Memory B cell (primary cell): ENCODE results near the gene GALNT2.

Source experiments
- ATAC-seq: fragments of 150-1000 bp; cut with Tn5 transposase; 2 replicates; pipeline ENCODE4 v1.10.0; 2021; ENCODE audit warnings: low read depth, mild to moderate bottlenecking, moderate library complexity
- DNase-seq, 2 donors: peaks; one replicate each; pipeline ENCODE4 v3.0.0; 2022; ENCODE audit warnings: low spot score in 2 of 2
- H3K27ac Mint-ChIP-seq: one replicate; pipeline ENCODE4 v1.8.0; 2022; ENCODE audit warnings: mild to moderate bottlenecking, moderate library complexity, mixed read lengths
- H3K27me3 Mint-ChIP-seq: one replicate; pipeline ENCODE4 v1.8.0; 2022; ENCODE audit warnings: mixed read lengths
- H3K36me3 Mint-ChIP-seq: one replicate; pipeline ENCODE4 v1.8.0; 2022; ENCODE audit warnings: mild to moderate bottlenecking, mixed read lengths
- H3K4me1 Mint-ChIP-seq: one replicate; pipeline ENCODE4 v1.8.0; 2022; ENCODE audit warnings: mixed read lengths
- H3K4me3 Mint-ChIP-seq: one replicate; pipeline ENCODE4 v1.8.0; 2022; ENCODE audit warnings: mild to moderate bottlenecking, moderate library complexity, mixed read lengths
- H3K9me3 Mint-ChIP-seq: one replicate; pipeline ENCODE4 v1.8.0; 2022; ENCODE audit warnings: mixed read lengths

Gene GALNT2

GRCh38 chr1:230206207-230206606 lies 139.2 kb downstream of the GALNT2 start:
- no peak for DNase-seq
- Mint-ChIP-seq H3K9me3 (no peaks in the 10 kb centered on the region), H3K27me3 (no peaks in the 10 kb centered on the region), H3K4me3 (no peak overlapping the region), H3K4me1 (peaks cover 29% of the 10 kb centered on the region), H3K27ac (peak overlapping the region; percentile 31), H3K36me3 (peaks cover 16% of the 10 kb centered on the region)
- no peak for ATAC-seq

DNA sequence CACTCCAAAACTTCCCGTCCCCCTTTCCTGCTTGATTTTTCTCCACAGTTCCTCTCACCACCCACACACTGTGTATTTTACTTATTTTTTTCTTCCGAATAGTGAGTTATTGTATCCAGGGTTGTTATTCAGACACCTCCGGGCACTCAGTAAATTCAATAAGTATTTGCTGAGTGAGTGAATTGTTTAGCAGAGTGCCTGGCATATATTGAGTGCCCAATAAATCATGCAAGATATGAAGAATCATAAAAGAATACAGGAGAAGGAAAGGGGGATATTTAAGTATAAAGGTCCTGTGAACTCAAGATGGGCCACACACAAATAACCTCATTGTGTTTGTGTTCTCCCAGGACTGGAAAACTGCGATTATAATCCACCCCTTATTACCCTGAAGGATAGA lies 139.9 kb downstream of the GALNT2 start:
- no peak for DNase-seq
- Mint-ChIP-seq H3K4me3 (no peak overlapping the region), H3K9me3 (no peaks in the 10 kb centered on the region), H3K36me3 (peaks cover 16% of the 10 kb centered on the region), H3K27ac (no peak overlapping the region), H3K4me1 (peaks cover 36% of the 10 kb centered on the region), H3K27me3 (no peaks in the 10 kb centered on the region)
- ATAC-seq = no peak

DNA sequence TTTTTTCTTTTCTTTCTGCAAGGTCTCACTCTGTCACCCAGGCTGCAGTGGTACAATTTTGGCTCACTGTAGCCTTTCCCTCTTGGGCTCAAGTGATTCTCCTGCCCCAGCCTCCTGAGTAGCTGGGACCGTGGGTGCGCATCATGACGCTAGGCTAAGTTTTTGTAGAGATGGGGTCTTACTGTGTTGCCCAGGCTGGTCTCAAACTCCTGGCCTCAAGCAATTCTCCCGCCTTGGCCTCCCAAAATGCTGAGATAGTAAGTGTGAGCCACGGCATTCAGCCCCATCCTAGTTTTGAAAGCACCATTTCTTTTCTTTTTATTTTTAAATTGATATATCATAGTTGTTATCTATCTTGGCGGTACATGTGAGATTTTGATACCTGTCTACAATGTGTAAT lies 140.6 kb downstream of the GALNT2 start:
- H3K27ac Mint-ChIP-seq = peak overlapping the region; percentile 74

DNA sequence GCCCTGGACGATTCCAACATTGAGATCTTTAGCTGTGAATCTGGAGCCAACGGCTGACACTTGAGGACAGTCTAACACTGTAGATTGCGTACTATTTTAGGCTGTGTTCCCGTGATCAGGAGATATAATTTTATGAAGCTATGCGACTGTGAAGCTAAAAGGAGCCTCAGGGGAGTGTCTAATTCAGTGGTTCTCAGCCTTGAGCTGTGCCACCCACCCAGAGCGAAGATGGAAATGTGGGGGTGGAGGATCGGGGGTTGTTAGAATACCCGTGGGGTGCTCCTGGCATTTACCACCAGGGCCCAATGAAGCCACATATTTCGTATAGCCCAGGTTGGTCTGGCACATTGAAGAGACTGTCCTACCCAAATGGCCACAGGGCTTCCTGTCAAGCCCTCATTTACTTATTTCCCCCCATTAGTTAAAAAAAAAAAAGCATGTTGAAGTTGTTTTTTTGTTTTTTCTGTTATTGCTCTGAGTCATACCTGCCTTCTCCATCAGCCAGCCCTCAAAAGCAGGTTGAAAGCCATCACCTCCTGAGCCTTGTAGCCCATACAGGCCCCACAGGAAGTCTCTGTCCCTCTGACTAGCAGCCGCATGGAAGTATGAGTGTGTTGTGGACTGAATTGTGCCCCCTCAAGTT lies 141.7 kb downstream of the GALNT2 start:
- H3K9me3 Mint-ChIP-seq = no peaks in the 10 kb centered on the region
- no peak for DNase-seq
- H3K36me3 Mint-ChIP-seq = peaks cover 7% of the 10 kb centered on the region
- H3K4me1 Mint-ChIP-seq = peaks cover 48% of the 10 kb centered on the region
- peak overlapping the region; percentile 74 for H3K27ac Mint-ChIP-seq
- peak; percentile 25 for ATAC-seq
- H3K27me3 Mint-ChIP-seq = no peaks in the 10 kb centered on the region
- no peak overlapping the region for H3K4me3 Mint-ChIP-seq

More for the DNA sequence above, 140.6 kb downstream of the GALNT2 start:
- Mint-ChIP-seq H3K4me3 (no peak overlapping the region), H3K4me1 (peaks cover 39% of the 10 kb centered on the region), H3K36me3 (peaks cover 14% of the 10 kb centered on the region), H3K9me3 (no peaks in the 10 kb centered on the region), H3K27me3 (no peaks in the 10 kb centered on the region)
- DNase-seq = no peak
- ATAC-seq = no peak

DNA sequence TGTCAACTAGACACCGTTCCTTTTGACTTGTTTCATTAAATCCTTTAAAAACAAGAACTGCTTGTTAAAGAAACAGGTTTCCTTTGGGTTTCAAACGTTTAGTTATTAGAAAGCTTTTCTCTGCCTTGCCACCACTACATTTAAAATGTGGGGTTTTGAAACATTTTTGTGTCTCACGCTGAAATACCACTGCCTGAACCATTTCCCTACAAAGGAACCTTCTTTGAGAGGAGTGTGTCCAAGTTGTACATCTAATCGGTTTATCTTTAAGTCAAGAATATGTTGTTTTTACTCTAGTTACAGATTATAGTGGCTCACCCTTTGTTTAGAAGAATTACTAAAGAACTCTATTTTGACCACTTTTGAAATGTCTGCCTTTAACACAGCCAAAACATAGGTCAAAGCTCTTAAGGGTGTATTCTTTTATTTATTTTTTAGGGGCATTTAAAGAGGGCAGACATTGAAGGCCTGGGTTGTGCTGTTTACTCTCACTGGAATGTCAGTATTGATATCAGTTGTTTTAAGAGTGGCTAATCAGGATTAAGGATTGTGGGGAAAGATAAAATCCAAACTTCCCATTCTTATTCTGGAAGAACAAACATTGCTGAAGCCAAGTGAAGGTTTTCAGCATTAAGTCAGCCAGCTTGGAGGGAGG lies 143.4 kb downstream of the GALNT2 start:
- ATAC-seq (no peak), DNase-seq (no peak)
- Mint-ChIP-seq H3K9me3 (peaks cover 2% of the 10 kb centered on the region), H3K27ac (peak overlapping the region; percentile 74), H3K4me3 (no peak overlapping the region), H3K36me3 (peaks cover 2% of the 10 kb centered on the region), H3K27me3 (no peaks in the 10 kb centered on the region), H3K4me1 (peaks cover 53% of the 10 kb centered on the region)

- H3K4me3 Mint-ChIP-seq = no peak overlapping the region
- peaks cover 2% of the 10 kb centered on the region for H3K9me3 Mint-ChIP-seq
- DNase-seq = no peak
- H3K27me3 Mint-ChIP-seq = no peaks in the 10 kb centered on the region
- H3K4me1 Mint-ChIP-seq = peaks cover 53% of the 10 kb centered on the region
- ATAC-seq = no peak
- H3K36me3 Mint-ChIP-seq = peaks cover 2% of the 10 kb centered on the region
- peak overlapping the region; percentile 74 for H3K27ac Mint-ChIP-seq
Measured at GRCh38 chr1:230210981-230211336, 143.9 kb downstream of the GALNT2 start.

GRCh38 chr1:230211436-230212145 lies 144.6 kb downstream of the GALNT2 start:
- peaks cover 53% of the 10 kb centered on the region for H3K4me1 Mint-ChIP-seq
- DNase-seq = no peak
- H3K27ac Mint-ChIP-seq = peak overlapping the region; percentile 74
- ATAC-seq = no peak
- H3K4me3 Mint-ChIP-seq = peak overlapping the region; percentile 52
- peaks cover 2% of the 10 kb centered on the region for H3K36me3 Mint-ChIP-seq
- no peaks in the 10 kb centered on the region for H3K27me3 Mint-ChIP-seq
- peaks cover 2% of the 10 kb centered on the region for H3K9me3 Mint-ChIP-seq

DNA sequence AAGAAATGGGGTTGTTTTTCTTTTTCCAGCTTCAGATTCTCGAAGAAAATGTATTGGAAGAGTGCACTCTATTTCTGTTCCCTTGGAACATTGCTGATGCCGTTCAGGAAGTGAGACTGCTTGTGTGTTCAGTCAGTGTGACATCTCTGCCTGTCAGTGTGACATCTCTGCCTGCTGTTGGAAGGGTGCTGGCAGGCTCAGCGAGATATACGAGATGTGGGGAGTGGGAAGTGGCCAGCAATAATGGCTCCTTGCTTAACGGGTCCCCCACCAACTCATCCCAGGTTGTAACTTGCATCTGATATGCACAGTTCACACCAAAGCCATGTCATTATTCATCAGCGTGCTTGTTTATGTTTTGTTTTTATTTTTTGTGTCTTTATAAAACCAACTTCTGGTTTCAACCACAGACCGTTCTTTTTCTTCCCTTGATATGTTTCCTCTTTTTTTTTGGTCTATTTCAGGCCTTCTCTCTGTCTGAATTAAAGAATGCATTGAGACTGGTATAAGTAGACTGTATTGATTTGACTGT lies 145.4 kb downstream of the GALNT2 start:
- Mint-ChIP-seq H3K27ac (peak overlapping the region; percentile 52), H3K4me3 (peak overlapping the region; percentile 52), H3K27me3 (no peaks in the 10 kb centered on the region), H3K9me3 (peaks cover 2% of the 10 kb centered on the region), H3K4me1 (peaks cover 57% of the 10 kb centered on the region), H3K36me3 (peaks cover 5% of the 10 kb centered on the region)
- peak; percentile 76 for ATAC-seq
- DNase-seq = peak; percentile 8 to 30

DNA sequence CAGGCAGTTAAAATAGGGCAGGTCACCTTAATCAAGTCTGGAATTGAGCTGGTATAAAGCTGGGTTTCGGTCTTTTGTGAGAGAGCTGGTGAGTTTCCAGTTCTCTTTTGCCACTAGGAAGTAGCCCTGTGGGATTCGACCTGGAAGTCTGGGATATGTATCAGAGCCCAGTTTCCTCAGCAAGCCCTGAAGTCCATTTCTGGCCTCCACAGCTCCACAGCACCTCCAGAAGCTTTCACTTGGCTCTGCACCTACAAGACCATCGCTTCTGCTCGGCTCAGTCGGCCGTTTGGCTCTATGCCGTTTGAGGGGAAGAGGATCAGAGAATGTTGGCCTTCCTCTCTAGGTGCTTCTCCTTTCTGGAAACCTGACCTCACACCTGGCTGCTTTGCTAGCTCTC lies 148.0 kb downstream of the GALNT2 start:
- ATAC-seq (no peak), DNase-seq (no peak)
- peaks cover 43% of the 10 kb centered on the region for H3K4me1 Mint-ChIP-seq
- H3K27ac Mint-ChIP-seq = peak overlapping the region; percentile 79
- peaks cover 2% of the 10 kb centered on the region for H3K9me3 Mint-ChIP-seq
- H3K27me3 Mint-ChIP-seq = no peaks in the 10 kb centered on the region
- H3K36me3 Mint-ChIP-seq = peaks cover 9% of the 10 kb centered on the region
- H3K4me3 Mint-ChIP-seq = no peak overlapping the region

DNA sequence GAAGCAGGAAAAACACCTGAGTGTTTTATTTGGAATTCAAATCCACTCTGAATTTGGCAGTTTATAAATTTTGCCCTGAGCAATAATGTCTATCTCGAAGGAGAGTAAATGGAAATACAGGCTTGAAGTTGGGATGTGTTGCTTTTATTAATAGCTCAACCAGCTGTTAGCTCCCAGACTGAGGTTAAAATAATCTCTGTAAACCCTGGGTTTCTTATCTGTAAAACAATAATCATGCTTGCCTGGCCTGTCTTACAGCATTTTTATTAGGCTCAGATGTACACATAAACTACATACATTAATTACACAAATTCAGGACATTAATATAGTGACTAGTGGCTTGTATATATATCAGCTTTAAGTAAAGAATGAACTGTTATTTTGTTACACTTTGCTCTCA lies 148.5 kb downstream of the GALNT2 start:
- H3K27me3 Mint-ChIP-seq = no peaks in the 10 kb centered on the region
- no peak overlapping the region for H3K27ac Mint-ChIP-seq
- peaks cover 2% of the 10 kb centered on the region for H3K9me3 Mint-ChIP-seq
- H3K4me1 Mint-ChIP-seq = peaks cover 41% of the 10 kb centered on the region
- H3K4me3 Mint-ChIP-seq = no peak overlapping the region
- H3K36me3 Mint-ChIP-seq = peaks cover 9% of the 10 kb centered on the region
- DNase-seq (no peak), ATAC-seq (no peak)

DNA sequence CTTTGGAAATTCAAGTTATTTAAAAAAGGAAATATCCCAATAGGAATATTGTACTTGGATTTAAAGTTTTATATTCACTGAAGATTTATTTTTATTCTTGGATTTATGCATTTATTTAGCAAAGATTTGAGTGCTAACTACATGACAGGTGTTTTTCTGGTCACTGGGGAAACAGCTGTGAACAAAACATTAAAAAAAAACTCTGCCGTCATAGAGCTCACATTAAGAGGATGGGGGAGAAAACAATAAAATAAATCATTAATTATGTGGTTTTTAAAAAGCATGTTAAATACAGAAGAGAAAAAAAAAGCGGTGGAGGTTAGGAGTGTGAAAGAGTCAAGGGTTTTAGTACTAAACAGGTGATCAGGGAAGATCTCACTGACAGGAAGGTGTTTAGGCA lies 149.9 kb downstream of the GALNT2 start:
- Mint-ChIP-seq H3K27me3 (no peaks in the 10 kb centered on the region), H3K4me1 (peaks cover 33% of the 10 kb centered on the region), H3K27ac (peak overlapping the region; percentile 45), H3K9me3 (peaks cover 2% of the 10 kb centered on the region), H3K4me3 (no peak overlapping the region), H3K36me3 (peaks cover 9% of the 10 kb centered on the region)
- no peak for ATAC-seq
- no peak for DNase-seq

GRCh38 chr1:230218667-230219066 lies 151.6 kb downstream of the GALNT2 start:
- ATAC-seq = no peak
- H3K9me3 Mint-ChIP-seq = peaks cover 2% of the 10 kb centered on the region
- H3K27ac Mint-ChIP-seq = no peak overlapping the region
- DNase-seq = no peak
- H3K4me1 Mint-ChIP-seq = peaks cover 19% of the 10 kb centered on the region
- peaks cover 9% of the 10 kb centered on the region for H3K36me3 Mint-ChIP-seq
- no peaks in the 10 kb centered on the region for H3K27me3 Mint-ChIP-seq
- H3K4me3 Mint-ChIP-seq = no peak overlapping the region

DNA sequence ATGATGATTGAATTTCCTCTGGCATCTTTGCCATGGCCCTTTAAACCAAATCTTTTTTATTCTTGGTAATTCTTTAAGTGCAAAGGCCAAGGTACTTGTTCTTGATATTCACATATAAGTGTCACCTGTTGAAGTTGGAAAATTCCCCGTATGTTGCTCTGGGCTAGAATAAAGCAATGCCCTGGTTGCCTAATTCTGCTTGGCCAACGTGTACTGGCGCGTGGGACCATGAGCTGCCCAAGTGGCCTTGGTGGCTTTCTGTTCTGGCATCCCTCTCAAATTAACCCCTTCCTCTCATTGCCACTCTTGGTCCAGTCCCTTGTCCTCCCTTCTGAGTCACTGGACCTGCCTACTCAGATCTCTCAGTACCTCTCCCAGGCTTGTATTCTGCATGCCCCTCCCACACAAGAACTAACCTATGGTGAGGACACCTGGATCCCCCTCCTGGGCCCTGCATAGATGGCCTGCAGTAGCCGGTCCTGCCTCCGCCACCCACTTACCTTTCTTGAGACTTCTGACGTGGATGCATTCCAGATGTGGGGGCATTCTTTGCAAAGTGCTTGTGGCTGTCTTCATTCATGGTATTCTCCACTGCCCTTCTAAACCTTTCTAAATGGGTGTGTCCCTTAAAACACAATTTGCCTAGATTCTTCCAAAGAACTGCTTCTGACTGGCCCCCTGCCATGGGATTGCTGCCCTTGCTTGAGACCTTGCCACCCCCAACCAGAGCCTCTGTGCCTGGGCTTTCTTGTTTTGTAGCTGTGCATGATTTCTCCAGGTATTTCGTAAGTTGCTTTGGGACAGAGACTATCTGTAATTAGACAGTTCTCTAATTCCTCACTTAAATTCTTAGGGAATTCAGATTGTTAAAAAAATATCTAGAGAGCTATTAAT lies 152.4 kb downstream of the GALNT2 start:
- Mint-ChIP-seq H3K27ac (no peak overlapping the region), H3K9me3 (peaks cover 2% of the 10 kb centered on the region), H3K4me1 (peaks cover 17% of the 10 kb centered on the region), H3K36me3 (peaks cover 9% of the 10 kb centered on the region), H3K4me3 (no peak overlapping the region), H3K27me3 (no peaks in the 10 kb centered on the region)
- ATAC-seq (no peak), DNase-seq (no peak)
